Endothelial cell (in vitro differentiated cells): Measurements from ENCODE around the gene PROX1. TPM values are rescaled to one million over a fixed set of nuclear protein-coding genes. Genes with fewer than 3 reads are reported as not detected.

ENCODE experiments used
- DNase-seq: peaks from one replicate; pipeline ENCODE4 v3.0.0; 2021; ENCODE audit warnings: low spot score
- H3K27ac Mint-ChIP-seq: one replicate; pipeline ENCODE4 v1.8.0; 2021; ENCODE audit warnings: mixed read lengths, inconsistent platforms; ENCODE audit not compliant: unreplicated experiment
- H3K27me3 Mint-ChIP-seq: one replicate; pipeline ENCODE4 v1.8.0; 2021; ENCODE audit warnings: mild to moderate bottlenecking, moderate library complexity, mixed read lengths, inconsistent platforms; ENCODE audit not compliant: unreplicated experiment
- H3K36me3 Mint-ChIP-seq: one replicate; pipeline ENCODE4 v1.8.0; 2021; ENCODE audit warnings: mild to moderate bottlenecking, low read depth, mixed read lengths, inconsistent platforms; ENCODE audit not compliant: unreplicated experiment
- H3K4me1 Mint-ChIP-seq: one replicate; pipeline ENCODE4 v1.8.0; 2021; ENCODE audit warnings: mild to moderate bottlenecking, mixed read lengths, inconsistent platforms; ENCODE audit not compliant: unreplicated experiment
- H3K4me3 Mint-ChIP-seq: one replicate; pipeline ENCODE4 v1.8.0; 2021; ENCODE audit warnings: mild to moderate bottlenecking, mixed read lengths, inconsistent platforms; ENCODE audit not compliant: unreplicated experiment
- H3K9me3 Mint-ChIP-seq: one replicate; pipeline ENCODE4 v1.8.0; 2021; ENCODE audit warnings: mixed read lengths, inconsistent platforms; ENCODE audit not compliant: unreplicated experiment
- CTCF ChIP-seq: fragments of 200-600 bp; sonication (generic); IDR thresholded peaks from one replicate; pipeline ENCODE4 v1.5.0; 2021; ENCODE audit warnings: antibody characterized with exemption; ENCODE audit not compliant: unreplicated experiment
- total RNA-seq: library from RNA; stranded (reverse); fragmentation: NEBNext Ultra II Directional; extraction: Animal tissue kit (Norgen Biotek cat#: 25700); gene quantifications from one replicate; pipeline ENCODE4 v1.2.1, GENCODE V29; 2021; ENCODE audit not compliant: unreplicated experiment

The PROX1 gene
- total RNA-seq, 1 donor from 2014 or later = 7.2 TPM

- no peaks in the 10 kb centered on the region for H3K9me3 Mint-ChIP-seq
- no peak for DNase-seq
- no peak for TF ChIP-seq CTCF
- peaks cover 67% of the 10 kb centered on the region for H3K4me1 Mint-ChIP-seq
- H3K36me3 Mint-ChIP-seq = peaks cover 5% of the 10 kb centered on the region
- peak overlapping the region; percentile 81 for H3K4me3 Mint-ChIP-seq
- peaks cover 32% of the 10 kb centered on the region for H3K27me3 Mint-ChIP-seq
- H3K27ac Mint-ChIP-seq = no peak overlapping the region
Measured at GRCh38 chr1:213983493-213984386, 4.0 kb upstream of the PROX1 start.

GRCh38 chr1:213984387-213985208 lies 3.2 kb upstream of the PROX1 start:
- Mint-ChIP-seq H3K36me3 (peaks cover 5% of the 10 kb centered on the region), H3K4me1 (peaks cover 65% of the 10 kb centered on the region), H3K9me3 (no peaks in the 10 kb centered on the region), H3K27me3 (peaks cover 26% of the 10 kb centered on the region), H3K27ac (no peak overlapping the region), H3K4me3 (peak overlapping the region; percentile 29)
- DNase-seq = no peak
- no peak for TF ChIP-seq CTCF

- peaks cover 26% of the 10 kb centered on the region for H3K27me3 Mint-ChIP-seq
- H3K9me3 Mint-ChIP-seq = no peaks in the 10 kb centered on the region
- H3K27ac Mint-ChIP-seq = no peak overlapping the region
- H3K4me3 Mint-ChIP-seq = peak overlapping the region; percentile 86
- no peak for TF ChIP-seq CTCF
- peaks cover 5% of the 10 kb centered on the region for H3K36me3 Mint-ChIP-seq
- H3K4me1 Mint-ChIP-seq = peaks cover 66% of the 10 kb centered on the region
- DNase-seq = peak; percentile 50
Measured at GRCh38 chr1:213985209-213986019, 2.4 kb upstream of the PROX1 start.

GRCh38 chr1:213986020-213986924 lies 1.5 kb upstream of the PROX1 start:
- H3K9me3 Mint-ChIP-seq = no peaks in the 10 kb centered on the region
- H3K27ac Mint-ChIP-seq = no peak overlapping the region
- no peak for TF ChIP-seq CTCF
- H3K4me1 Mint-ChIP-seq = peaks cover 59% of the 10 kb centered on the region
- H3K27me3 Mint-ChIP-seq = peaks cover 27% of the 10 kb centered on the region
- DNase-seq = no peak
- H3K4me3 Mint-ChIP-seq = peak overlapping the region; percentile 86
- H3K36me3 Mint-ChIP-seq = peaks cover 5% of the 10 kb centered on the region
